ENCODE measurements around the gene AP3D1. TPM values are rescaled to one million over a fixed set of nuclear protein-coding genes. Genes with fewer than 3 reads are reported as not detected.

The AP3D1 gene
- total and polyA plus RNA-seq, 2 donors from 2014 or later = 68.4 to 125 TPM

- H3K36me3 ChIP-seq (ENCODE audit: control insufficient read depth in 2 of 3, insufficient read depth in 3 of 3, low read length in 3 of 3) = no peaks in the 10 kb centered on the region
- DNase-seq (peak in 2 of 5 donors; percentile 50 to 78), FAIRE-seq (no peak)
- H3K27me3 ChIP-seq (ENCODE audit: control insufficient read depth, insufficient read depth, low read length) = no peaks in the 10 kb centered on the region
- no peak overlapping the region for H3K9ac ChIP-seq (ENCODE audit: low read length in 3 of 3)
- TF ChIP-seq CTCF (IDR thresholded peaks at IDR 0.05; ENCODE audit: borderline replicate concordance, extremely low read depth, insufficient read depth) = no peak
- intact Hi-C loops (cut with DNase I) = no loop called here
- peak overlapping the region; percentile 23 to 51 for H3K27ac ChIP-seq (ENCODE audit: low read depth in 2 of 2, low read length in 2 of 2)
- peaks cover 0 to 36% (median 14%) of the 10 kb centered on the region in 3 donors for H3K4me1 ChIP-seq (ENCODE audit: control insufficient read depth in 2 of 3, insufficient read depth in 2 of 3, low read depth in 1 of 3, low read length in 3 of 3)
- no peak overlapping the region for H3K4me3 ChIP-seq (ENCODE audit: low read length in 3 of 3)
- no peaks in the 10 kb centered on the region for H3K9me3 ChIP-seq (ENCODE audit: control insufficient read depth in 2 of 3, insufficient read depth in 1 of 3, low read length in 3 of 3)
Observed at GRCh38 chr19:2054763-2055162, 96.6 kb downstream of the AP3D1 start.

DNA sequence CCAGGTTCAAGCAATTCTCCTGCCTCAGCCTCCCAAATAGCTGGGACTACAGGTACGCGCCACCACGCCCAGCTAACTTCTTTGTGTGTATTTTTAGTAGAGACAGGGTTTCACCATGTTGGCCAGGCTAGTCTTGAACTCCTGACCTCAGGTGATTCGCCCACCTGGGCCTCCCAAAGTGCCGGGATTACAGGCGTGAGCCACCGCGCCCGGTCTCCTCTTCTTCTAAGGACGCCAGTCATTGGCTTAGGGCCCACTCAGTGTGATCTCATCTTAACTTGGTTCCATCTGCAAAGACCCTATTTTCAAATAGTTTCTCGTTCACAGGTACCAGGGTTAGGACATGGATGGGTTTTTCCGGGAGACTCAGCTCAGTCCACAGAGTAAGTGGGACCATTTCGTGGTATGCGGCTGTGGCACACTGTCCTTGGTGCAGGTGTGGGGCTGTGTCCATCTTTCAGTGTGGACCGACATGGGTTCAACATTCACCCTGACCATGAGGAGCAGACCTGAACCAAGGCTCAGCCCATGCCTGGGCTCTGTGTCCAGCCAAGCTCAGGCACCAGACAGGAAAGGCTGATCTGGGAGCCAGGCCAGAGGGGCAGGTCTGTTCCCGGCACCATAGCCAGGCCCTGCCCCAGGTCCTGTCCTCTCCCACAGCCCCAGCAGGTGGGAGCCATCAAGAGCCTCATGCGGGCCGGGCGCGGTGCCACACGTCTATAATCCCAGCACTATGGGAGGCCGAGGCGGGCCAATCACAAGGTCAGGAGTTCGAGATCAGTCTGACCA lies 97.6 kb downstream of the AP3D1 start:
- TF ChIP-seq CTCF (IDR thresholded peaks at IDR 0.05; ENCODE audit: borderline replicate concordance, extremely low read depth, insufficient read depth) = no peak
- intact Hi-C loops (cut with DNase I) = no loop called here
- DNase-seq = peak in 3 of 5 donors; percentile 45 to 96 (median 73)
- Histone ChIP-seq H3K36me3 (ENCODE audit: control insufficient read depth in 2 of 3, insufficient read depth in 3 of 3, low read length in 3 of 3) (peaks cover 0 to under 1% (median 0%) of the 10 kb centered on the region in 3 donors), H3K4me1 (ENCODE audit: control insufficient read depth in 2 of 3, insufficient read depth in 2 of 3, low read depth in 1 of 3, low read length in 3 of 3) (peaks cover 0 to 37% (median 15%) of the 10 kb centered on the region in 3 donors), H3K9ac (ENCODE audit: low read length in 3 of 3) (no peak overlapping the region), H3K27me3 (ENCODE audit: control insufficient read depth, insufficient read depth, low read length) (no peaks in the 10 kb centered on the region), H3K9me3 (ENCODE audit: control insufficient read depth in 2 of 3, insufficient read depth in 1 of 3, low read length in 3 of 3) (no peaks in the 10 kb centered on the region), H3K4me3 (ENCODE audit: low read length in 3 of 3) (no peak overlapping the region), H3K27ac (ENCODE audit: low read depth in 2 of 2, low read length in 2 of 2) (peak overlapping the region; percentile 71 to 81)
- no peak for FAIRE-seq

DNA sequence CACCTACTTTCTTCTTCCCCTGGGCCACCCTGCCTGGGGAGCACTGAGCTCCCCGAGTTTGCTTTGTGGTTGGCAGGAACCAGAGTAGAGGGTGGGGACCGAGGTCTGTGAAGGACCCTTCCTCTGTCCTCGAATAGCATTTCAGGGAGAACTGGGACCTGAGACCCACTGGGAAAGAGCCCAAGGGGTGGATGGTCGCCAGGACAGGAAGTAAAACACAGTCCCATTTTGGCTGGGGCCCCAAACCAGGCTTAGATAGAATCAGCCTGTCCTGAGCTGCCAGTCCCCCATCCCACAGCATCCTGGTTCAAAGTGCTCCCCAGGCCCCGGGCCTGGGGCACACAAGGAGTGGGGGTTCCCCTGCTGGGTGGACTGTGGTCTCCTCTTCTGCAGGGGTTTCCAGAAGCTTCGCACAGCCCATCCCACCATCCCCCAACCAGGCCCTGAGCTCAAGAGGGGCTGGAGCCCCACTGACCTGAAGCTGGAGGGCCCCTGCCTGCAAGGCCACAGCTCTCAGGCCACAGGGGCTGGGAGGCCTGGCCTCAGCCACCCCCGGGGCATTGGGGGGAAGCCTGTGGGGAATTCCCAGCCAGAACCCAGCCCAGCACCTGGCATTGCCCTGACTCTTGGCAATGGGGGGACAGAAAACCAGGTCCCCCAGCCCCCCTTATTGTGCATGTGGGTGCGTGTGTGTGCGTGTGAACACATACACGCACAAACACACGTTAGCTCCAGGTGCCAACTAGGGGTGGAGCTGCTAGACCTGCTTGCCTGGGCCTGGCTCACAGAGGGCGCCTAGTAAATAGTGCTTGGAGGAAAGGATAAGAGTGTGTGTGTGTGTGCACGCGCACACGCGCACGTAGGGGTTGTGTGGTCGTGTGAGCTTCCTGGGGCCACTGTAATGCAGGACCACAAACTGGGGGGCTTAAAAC lies 99.3 kb downstream of the AP3D1 start:
- Histone ChIP-seq H3K4me1 (ENCODE audit: control insufficient read depth in 2 of 3, insufficient read depth in 2 of 3, low read depth in 1 of 3, low read length in 3 of 3) (peaks cover 0 to 51% (median 30%) of the 10 kb centered on the region in 3 donors), H3K9ac (ENCODE audit: low read length in 3 of 3) (peak overlapping the region in 2 of 3 donors; percentile 48 to 52), H3K27me3 (ENCODE audit: control insufficient read depth, insufficient read depth, low read length) (no peaks in the 10 kb centered on the region), H3K9me3 (ENCODE audit: control insufficient read depth in 2 of 3, insufficient read depth in 1 of 3, low read length in 3 of 3) (no peaks in the 10 kb centered on the region), H3K4me3 (ENCODE audit: low read length in 3 of 3) (peak overlapping the region in 1 of 3 donors; percentile 47), H3K36me3 (ENCODE audit: control insufficient read depth in 2 of 3, insufficient read depth in 3 of 3, low read length in 3 of 3) (peaks cover 0 to 9% (median 0%) of the 10 kb centered on the region in 3 donors), H3K27ac (ENCODE audit: low read depth in 2 of 2, low read length in 2 of 2) (peak overlapping the region; percentile 83 to 89)
- intact Hi-C loops (cut with DNase I) = no loop called here
- TF ChIP-seq CTCF (IDR thresholded peaks at IDR 0.05; ENCODE audit: borderline replicate concordance, extremely low read depth, insufficient read depth) = no peak
- DNase-seq (peak in 3 of 5 donors; percentile 67 to 87 (median 70)), FAIRE-seq (no peak)
